OCI-LY7 (cell line): Measurements from ENCODE around the gene METAP2. TPM values are rescaled to one million over a fixed set of nuclear protein-coding genes. Genes with fewer than 3 reads are reported as not detected.

ENCODE experiments used
- BruUV-seq: library from RNA; stranded (reverse); fragments of 400-500 nt; replicated peaks from 2 replicates; lab custom pipeline; 2021; lab: Mats Ljungman, UMichigan
- CTCF ChIA-PET: fragments of 300-600 bp; sonication (Branson Sonifier 250); formaldehyde crosslinking; loops from one replicate; lab custom pipeline; 2022; ENCODE audit warnings: antibody characterized with exemption; ENCODE audit not compliant: unreplicated experiment; lab: Charles Lee
- POLR2A ChIA-PET: fragments of 300-600 bp; sonication (Branson Sonifier 250); formaldehyde crosslinking; loops from one replicate; lab custom pipeline; 2022; ENCODE audit warnings: antibody characterized with exemption; lab: Charles Lee
- DNase-seq: peaks from one replicate; pipeline ENCODE4 v3.0.0-alpha.2; 2015; ENCODE audit warnings: low spot score
- H2AFZ ChIP-seq: fragments of 200-600 bp; sonication (generic), shearing (Covaris generic); 2 replicates; pipeline ENCODE4 v1.6.1; 2014; ENCODE audit warnings: mild to moderate bottlenecking, antibody characterized with exemption, low read length, moderate library complexity
- H3K27ac ChIP-seq: fragments of 200-600 bp; sonication (generic); 2 replicates; pipeline ENCODE4 v1.5.1; 2014; ENCODE audit warnings: mixed run types, low read depth, mild to moderate bottlenecking, moderate library complexity, low read length, inconsistent platforms; ENCODE audit not compliant: poor library complexity, severe bottlenecking
- H3K36me3 ChIP-seq: fragments of 200-600 bp; sonication (generic); 2 replicates; pipeline ENCODE4 v1.6.1; 2014; ENCODE audit warnings: mild to moderate bottlenecking, antibody characterized with exemption, low read length, moderate library complexity, mixed read lengths; ENCODE audit not compliant: insufficient read depth
- H3K4me1 ChIP-seq: fragments of 200-600 bp; sonication (generic); 2 replicates; pipeline ENCODE4 v1.5.1; 2014; ENCODE audit warnings: mild to moderate bottlenecking, low read length; ENCODE audit not compliant: insufficient read depth, poor library complexity, severe bottlenecking
- H3K4me2 ChIP-seq: fragments of 200-600 bp; sonication (generic); 2 replicates; pipeline ENCODE4 v1.6.1; 2014; ENCODE audit warnings: mild to moderate bottlenecking, low read length
- H3K4me3 ChIP-seq: fragments of 200-600 bp; sonication (generic); 2 replicates; pipeline ENCODE4 v1.5.1; 2014; ENCODE audit warnings: mild to moderate bottlenecking, low read depth, low read length; ENCODE audit not compliant: poor library complexity, severe bottlenecking
- H3K79me2 ChIP-seq: fragments of 200-600 bp; sonication (generic); 2 replicates; pipeline ENCODE4 v1.6.1; 2016; ENCODE audit warnings: low read depth, mild to moderate bottlenecking, low read length, moderate library complexity, mixed read lengths; ENCODE audit not compliant: insufficient read depth
- H3K9me2 ChIP-seq: fragments of 200-600 bp; sonication (generic); 2 replicates; pipeline ENCODE4 v1.6.1; 2016; ENCODE audit warnings: mild to moderate bottlenecking, low read length, mixed read lengths; ENCODE audit not compliant: insufficient read depth
- H3K9me3 ChIP-seq: fragments of 200-600 bp; sonication (generic); 2 replicates; pipeline ENCODE4 v1.6.1; 2014; ENCODE audit warnings: mild to moderate bottlenecking, mixed run types, low read length, mixed read lengths
- H4K20me1 ChIP-seq: fragments of 200-600 bp; sonication (generic); 2 replicates; pipeline ENCODE4 v1.6.1; 2014; ENCODE audit warnings: mild to moderate bottlenecking, antibody characterized with exemption, low read length, moderate library complexity, mixed read lengths; ENCODE audit not compliant: insufficient read depth
- EZH2phosphoT487 ChIP-seq: fragments of 200-600 bp; sonication (generic); IDR thresholded peaks from 2 replicates; pipeline ENCODE4 v1.6.1; 2018; ENCODE audit warnings: low read depth, borderline replicate concordance, mild to moderate bottlenecking, mixed run types, antibody characterized with exemption, low read length, moderate library complexity, mixed read lengths
- intact Hi-C: fragments of 100-400 bp; cut with micrococcal nuclease; formaldehyde crosslinking; loops from one replicate; pipeline ENCODE4 v1.10.0; 2022; ENCODE audit not compliant: unreplicated experiment
- small RNA-seq: library from RNA; depleted of rRNA; stranded (forward); fragments of <200 nt; gene quantifications from one replicate; pipeline ENCODE3, GENCODE V24; 2014
- total RNA-seq, 2 experiments: library from RNA; depleted of rRNA in 1 of 2; stranded (reverse); fragments of >200 nt in 1 of 2; shearing (Covaris generic) in 1 of 2; gene quantifications; 2 replicates each; pipeline ENCODE4 v1.2.3, GENCODE V29; 2014 to 2022
- TF ChIP-seq, protein P1 (sequence below): fragments of 200-600 bp; sonication (generic); conservative IDR thresholded peaks from 2 replicates; pipeline ENCODE4 v1.5.1; 2014; ENCODE audit warnings: mild to moderate bottlenecking, antibody characterized with exemption, low read length, moderate library complexity, mixed read lengths

The METAP2 gene
- total RNA-seq, 2 experiments from 2014 or later, result 90.3 to 177 TPM

DNA sequence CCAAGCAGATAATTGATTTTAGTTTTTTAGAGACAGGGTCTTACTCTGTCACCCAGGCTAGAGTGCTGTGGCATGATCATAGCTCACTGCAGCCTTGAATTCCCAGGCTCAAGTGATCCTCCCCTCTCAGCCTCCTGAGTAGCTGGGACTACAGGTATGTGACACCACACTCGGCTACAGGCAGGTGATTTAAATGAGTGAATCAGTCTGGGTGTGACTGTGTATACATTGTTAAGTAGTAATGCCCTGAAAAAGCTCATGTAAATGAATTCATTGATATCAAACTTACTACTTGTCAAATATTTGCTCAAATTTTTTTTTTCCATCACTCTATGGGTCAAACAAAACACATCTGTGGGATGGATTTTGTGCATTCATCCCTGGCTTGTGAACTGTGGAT, 83.7 kb downstream of the METAP2 start:
- H4K20me1 ChIP-seq, result no peaks in the 10 kb centered on the region
- no peaks in the 10 kb centered on the region for H3K9me3 ChIP-seq
- H3K9me2 ChIP-seq, result no peaks in the 10 kb centered on the region
- intact Hi-C loops, result no loop called here
- H2AFZ ChIP-seq, result no peak overlapping the region
- no peaks in the 10 kb centered on the region for H3K79me2 ChIP-seq
- DNase-seq, result no peak
- no peak overlapping the region for H3K27ac ChIP-seq
- H3K36me3 ChIP-seq, result no peaks in the 10 kb centered on the region
- H3K4me1 ChIP-seq, result peaks cover 10% of the 10 kb centered on the region
- H3K4me2 ChIP-seq, result no peak overlapping the region
- TF ChIP-seq, protein P1, sequence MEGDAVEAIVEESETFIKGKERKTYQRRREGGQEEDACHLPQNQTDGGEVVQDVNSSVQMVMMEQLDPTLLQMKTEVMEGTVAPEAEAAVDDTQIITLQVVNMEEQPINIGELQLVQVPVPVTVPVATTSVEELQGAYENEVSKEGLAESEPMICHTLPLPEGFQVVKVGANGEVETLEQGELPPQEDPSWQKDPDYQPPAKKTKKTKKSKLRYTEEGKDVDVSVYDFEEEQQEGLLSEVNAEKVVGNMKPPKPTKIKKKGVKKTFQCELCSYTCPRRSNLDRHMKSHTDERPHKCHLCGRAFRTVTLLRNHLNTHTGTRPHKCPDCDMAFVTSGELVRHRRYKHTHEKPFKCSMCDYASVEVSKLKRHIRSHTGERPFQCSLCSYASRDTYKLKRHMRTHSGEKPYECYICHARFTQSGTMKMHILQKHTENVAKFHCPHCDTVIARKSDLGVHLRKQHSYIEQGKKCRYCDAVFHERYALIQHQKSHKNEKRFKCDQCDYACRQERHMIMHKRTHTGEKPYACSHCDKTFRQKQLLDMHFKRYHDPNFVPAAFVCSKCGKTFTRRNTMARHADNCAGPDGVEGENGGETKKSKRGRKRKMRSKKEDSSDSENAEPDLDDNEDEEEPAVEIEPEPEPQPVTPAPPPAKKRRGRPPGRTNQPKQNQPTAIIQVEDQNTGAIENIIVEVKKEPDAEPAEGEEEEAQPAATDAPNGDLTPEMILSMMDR, result no peak
- no peak for TF ChIP-seq EZH2phosphoT487
- CTCF ChIA-PET, result no interaction called here
- no TSS peak for BruUV-seq
- POLR2A ChIA-PET, result interaction anchor here (0.6 to 0.7 kb wide), 2 partner anchors 166 to 517 kb away, joined by 3 read pairs; no protein-coding TSS in a partner anchor
- no peak overlapping the region for H3K4me3 ChIP-seq

Small RNAs within 50 kb of the gene (small RNA-seq; reads per million reads assigned to genes)
- gene RNU6-735P, result not detected

Other genes starting within 250 kb of the METAP2 start
- 4.0 and 8.6 TPM in 2 replicates for gene USP44, start 77.3 kb downstream of the METAP2 start, total RNA-seq (2014; rRNA removed; shearing (Covaris generic))
- gene USP44, start 77.3 kb downstream of the METAP2 start, total RNA-seq (2022), result 3.4 and 4.2 TPM in 2 replicates